GM21390 (cell line): ENCODE results near the gene ARHGAP31.

Experiments used
- ATAC-seq: cut with Tn5 transposase; IDR thresholded peaks from one replicate; pipeline ENCODE4 v1.9.1; 2021; ENCODE audit not compliant: unreplicated experiment

ARHGAP31 gene

DNA sequence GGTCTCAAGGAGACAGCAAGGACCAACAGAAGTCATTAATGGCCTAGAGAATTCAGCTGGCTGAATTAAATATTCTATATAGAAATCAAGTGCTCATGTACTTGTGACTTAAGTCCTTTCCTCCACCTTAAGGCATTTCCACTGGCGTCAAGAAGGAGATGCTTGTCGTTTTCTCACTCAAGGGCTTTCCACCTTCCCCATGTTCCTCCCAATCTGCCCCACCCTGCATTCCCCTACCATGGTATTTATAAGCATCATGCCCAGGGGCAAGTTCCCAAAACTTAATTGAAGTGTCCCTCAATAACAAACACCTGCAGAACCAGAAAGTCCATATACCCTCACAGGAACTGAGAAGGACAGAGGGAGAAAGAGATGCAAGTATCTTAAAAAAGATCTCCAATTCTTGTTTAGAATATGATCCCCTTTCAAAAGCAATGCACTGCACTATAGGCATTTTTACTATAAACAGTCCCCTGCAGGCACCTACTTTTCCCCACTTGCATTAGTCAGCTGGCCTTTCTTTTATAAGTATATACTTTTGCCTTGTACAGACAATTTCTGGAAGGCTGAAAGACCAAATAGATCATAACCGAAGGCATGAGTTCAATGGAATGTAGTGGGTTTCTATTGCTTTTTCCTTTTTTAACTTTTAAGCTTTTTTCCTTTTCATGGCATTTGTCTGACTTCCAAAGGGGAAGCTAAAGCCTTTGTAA lies 139.6 kb downstream of the ARHGAP31 start:
- ATAC-seq: no peak

DNA sequence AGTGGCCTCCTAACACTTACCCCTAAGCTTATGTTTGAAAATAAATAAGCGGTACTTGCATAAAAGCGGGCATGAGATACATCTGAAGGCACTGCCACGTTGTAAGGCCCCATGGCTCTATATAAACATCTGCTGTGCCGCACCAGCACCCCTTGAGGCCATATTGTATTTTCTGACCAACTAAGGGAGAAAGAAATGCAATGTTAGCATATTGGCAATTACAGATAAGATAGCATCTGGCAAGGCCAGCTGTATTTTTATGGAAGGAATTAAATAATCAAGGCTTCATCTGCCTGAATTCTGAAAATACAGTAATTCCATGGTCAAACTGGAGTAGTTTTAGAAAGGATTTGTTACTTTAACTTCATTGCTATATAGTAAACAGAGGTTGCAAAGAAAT lies 140.5 kb downstream of the ARHGAP31 start:
- ATAC-seq: no peak

DNA sequence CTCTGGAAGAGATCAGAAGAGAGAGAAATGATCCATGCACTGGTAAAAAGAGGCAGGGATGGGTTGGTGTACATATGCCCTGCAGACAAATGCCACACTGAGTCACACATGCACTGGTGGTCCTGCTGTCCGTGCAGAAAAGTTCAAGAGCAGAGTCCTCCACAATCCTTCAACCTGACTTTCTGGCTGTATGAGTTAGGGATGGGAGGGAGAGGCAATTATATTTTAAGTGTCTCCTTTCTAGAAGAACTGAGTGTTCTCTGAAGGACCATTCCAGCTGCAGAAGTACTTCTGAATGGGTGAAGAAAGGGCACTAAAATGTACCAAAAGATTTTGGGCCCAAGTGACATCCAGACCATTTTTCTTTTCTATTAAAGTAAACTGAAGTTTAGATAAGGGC lies 142.8 kb downstream of the ARHGAP31 start:
- no peak for ATAC-seq

DNA sequence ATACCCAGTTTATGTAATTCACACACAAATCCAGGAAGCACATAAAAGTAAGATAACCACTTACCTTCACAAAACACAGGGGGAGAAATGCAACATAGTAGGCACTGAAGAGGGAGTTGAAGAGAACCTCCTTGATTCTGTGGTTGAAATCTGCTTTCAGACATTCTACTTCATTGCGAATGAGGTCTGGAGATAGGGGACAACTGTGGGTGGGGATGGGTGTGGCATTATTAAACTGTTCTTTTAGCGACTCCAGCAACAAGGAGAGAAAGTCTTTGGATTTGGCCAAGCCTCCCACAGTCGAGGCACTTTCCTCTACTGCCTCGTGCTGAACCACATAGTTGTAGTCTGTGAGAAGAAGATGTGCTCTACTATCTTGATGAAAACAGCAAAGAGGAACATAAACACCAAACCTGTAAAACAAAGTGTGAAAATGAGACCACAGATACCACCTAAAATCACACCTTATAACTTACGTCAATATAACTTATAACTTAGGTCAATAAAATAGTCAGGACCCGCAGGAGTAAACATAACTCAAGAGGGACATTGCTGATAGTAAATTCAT lies 143.6 kb downstream of the ARHGAP31 start:
- no peak for ATAC-seq

DNA sequence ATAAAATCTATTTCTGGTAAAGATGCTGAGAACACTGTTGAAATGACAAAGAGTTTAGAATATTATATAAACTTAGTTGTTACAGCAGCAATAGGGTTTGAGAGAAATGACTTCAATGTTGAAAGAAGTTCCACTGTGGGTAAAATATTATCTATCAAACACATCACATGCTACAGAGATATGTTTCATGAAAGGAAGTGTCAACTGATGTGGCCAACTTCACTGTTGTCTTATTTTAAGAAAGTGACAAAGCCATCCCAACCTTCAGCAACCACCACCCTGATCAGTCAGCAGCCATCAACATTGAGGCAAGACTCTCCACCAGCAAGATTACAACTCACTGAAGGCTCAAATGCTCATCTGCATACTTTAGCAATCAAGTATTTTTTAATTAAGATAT lies 149.0 kb downstream of the ARHGAP31 start:
- no peak for ATAC-seq

DNA sequence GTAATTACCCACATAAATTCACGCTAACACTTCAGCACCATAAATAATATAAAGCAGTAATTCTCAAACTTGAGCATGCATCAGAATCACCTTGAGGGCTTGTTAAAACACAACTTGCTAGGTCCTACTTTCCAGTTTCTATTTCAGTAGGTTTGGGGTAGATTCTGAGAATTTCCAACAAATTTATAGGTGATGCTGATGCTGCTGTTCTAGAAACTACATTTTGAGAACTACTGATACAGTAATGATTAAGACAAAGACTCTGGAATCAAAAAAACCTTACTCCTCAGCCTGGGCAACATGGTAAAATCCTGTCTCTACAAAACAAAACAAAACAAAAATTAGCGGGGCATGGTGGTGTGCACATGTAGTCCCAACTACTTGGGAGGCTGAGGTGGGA lies 150.4 kb downstream of the ARHGAP31 start:
- no peak for ATAC-seq

DNA sequence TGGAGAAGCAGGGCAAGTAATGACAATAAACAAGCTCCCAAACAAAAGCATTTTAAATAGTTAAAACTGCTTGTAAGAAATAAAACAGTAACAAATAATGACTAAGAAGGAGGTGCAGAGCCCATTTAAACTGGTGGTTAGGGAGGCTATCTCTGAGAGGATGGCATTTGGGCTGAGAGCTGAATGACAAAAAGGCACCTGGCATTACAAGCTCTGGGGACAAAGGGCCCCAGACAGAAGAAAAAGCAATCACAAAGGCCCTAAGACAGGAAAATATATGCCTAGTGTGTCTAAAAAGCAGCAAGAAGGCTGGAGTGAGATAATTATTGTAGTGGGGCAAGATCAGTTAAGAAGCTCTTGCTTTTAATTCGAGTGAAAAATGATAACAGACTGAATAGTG lies 159.6 kb downstream of the ARHGAP31 start:
- no peak for ATAC-seq

DNA sequence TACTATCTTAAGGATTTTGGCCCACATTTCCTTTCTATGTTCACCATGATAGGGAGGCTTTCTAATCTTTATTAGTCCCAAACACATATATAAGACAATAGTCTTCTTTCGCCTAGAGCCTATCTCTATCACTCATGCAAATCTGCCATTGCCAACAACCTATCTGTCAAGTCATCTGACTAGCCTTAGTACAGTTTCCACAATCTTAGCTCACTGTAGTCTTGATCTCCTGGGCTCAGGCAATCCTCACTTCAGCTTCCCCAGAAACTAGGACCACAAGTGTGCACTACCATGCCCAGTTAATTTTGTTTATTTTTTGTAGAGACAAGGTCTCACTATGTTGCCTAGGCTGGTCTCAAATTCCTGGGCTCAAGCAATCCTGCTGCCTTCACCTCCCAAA lies 162.3 kb downstream of the ARHGAP31 start:
- no peak for ATAC-seq

DNA sequence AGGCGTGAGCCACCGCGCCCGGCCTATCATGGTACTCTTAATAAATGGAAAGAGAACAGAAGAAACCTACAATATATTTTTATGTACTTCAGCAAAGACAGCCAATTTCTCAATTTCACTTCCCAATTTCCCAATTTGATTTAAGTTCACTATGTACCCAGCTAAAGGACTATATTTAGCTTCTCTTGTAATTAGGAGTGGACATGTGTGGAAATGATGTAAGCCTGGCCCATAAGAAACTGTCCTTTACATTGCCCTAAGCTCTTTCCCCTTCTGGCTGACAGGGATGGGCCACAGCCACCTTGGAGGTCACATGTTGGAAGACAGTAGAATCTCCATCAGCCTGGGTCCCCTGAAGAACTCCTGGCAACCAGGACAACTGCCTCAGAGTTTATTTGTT lies 163.1 kb downstream of the ARHGAP31 start:
- ATAC-seq: no peak

DNA sequence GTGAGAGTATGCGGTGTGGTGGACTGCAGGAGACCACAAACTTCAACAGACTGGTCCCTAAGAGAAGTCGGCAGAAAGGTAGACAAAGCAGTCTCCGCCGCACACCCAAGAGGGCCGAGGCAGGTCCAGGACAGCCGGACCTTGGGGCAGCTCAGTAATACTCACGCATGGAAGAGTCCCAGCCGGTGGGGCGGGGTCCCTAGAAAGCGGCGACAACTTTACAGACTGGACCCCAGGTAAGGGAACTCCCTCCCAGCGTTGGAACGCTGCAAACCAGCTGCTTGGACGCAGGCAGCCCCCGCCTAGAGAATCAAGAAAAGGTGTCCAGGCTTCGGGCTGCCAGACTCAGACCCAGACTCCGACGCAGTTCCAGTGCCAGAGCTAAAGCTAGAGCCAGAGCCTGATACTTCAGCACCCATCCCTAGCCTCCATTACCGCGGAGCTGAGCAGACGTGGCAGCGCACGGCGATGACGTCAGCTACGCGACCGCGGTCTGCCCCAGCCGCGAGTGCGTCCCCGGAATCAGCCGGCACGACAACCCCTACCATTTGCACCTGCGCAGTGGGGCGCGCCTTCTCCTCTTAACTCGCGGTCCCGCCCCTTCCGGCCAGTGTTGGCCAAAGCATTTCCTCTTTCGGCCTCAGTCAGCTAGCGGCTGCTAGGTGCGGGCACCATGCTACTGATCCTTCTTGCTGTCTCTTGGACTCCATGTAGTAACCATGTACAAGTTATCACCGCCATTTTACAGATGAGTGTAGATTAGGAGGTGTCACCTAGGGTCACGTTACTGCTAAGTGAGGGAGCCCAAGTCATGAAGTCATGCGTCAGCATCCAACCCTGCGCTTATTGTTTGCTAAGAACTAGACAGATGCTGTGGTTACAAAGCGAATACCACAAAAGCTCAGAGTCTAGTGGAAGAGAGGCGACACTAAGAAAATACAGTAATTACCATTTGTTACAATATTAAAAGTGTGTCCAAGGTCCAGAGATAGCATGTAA lies 169.3 kb downstream of the ARHGAP31 start, which contains the start of gene TMEM39A:
TMEM39A (minus strand) TSS at position 445 of the 999 bp plus-strand sequence. CDS start 1,541 bp downstream, outside the sequence.
- ATAC-seq: peak; percentile 94

DNA sequence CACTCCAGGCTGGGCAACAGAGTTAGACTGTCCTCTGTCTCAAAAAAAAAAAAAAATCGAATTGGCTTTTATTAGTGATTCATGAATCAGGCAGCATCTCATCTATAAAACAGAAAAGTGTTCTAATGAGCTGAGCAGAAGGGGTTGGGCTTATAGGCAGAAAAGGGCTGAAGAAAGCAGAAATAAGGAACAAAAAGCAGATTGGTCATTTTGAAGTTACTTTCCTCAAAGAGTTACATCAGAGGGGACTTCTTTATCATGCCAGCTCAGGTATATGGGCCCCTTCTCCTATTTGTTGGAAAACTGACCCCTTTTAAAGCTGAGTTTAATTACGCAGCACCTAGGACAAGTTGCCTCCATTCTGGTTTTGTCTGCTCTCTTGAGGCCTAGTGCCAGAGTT lies 173.9 kb downstream of the ARHGAP31 start:
- no peak for ATAC-seq

DNA sequence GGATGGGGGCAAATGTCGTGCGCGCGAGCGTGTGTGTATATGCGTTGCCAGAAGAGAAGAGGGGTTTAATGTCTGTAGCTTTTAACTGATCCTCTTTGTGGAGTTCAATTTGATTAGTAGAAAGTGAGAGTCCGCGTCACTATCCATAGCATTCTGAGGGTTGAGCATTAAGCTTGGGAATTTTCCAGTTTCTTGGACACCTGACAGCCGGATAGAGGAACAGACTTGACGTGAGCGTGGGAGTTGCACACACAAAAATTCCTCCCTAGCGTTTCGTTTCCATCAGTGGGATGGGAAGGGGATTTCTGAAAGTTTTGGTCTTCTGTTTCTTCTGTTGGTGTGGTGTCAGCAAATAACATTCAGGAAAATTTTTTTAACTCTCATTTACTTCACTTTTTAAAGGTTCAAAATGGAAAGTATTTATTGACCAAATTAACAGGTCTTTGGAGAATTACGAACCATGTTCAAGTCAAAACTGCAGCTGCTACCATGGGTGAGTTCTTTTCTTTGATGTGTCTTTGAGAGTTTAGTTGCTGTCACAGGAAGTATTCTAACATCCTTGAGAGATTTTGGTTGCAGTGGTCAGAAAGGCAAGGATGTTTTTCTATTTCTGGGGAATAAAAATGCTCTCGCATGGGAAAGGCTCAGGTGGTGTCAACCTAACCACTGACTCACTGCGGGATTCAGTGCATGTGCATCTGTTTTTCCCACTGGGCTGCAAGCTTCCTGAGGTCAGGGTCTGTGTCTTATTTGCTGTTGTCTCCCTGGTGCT lies 175.4 kb downstream of the ARHGAP31 start:
- ATAC-seq: no peak
